ACC112 (cell line): ENCODE results near the gene GPS1.

Experiments used
- H2AFZ ChIP-seq: fragments of 200-600 bp; sonication (generic); one replicate; pipeline ENCODE4 v1.6.0; 2017; ENCODE audit warnings: antibody characterized with exemption, low read length; ENCODE audit not compliant: unreplicated experiment
- H3K27ac ChIP-seq: fragments of 200-600 bp; sonication (generic); 2 replicates; pipeline ENCODE4 v1.5.1; 2014; ENCODE audit warnings: low read depth, mild to moderate bottlenecking, antibody characterized with exemption, low read length, moderate library complexity
- H3K27me3 ChIP-seq: fragments of 200-600 bp; sonication (generic); 2 replicates; pipeline ENCODE4 v1.6.1; 2014; ENCODE audit warnings: mild to moderate bottlenecking, antibody characterized with exemption, low read length, moderate library complexity, mixed read lengths; ENCODE audit not compliant: insufficient read depth
- H3K36me3 ChIP-seq: fragments of 200-600 bp; sonication (generic); 2 replicates; pipeline ENCODE4 v1.6.1; 2016; ENCODE audit warnings: mild to moderate bottlenecking, antibody characterized with exemption, low read length, moderate library complexity, mixed read lengths; ENCODE audit not compliant: insufficient read depth
- H3K4me1 ChIP-seq: fragments of 200-600 bp; sonication (generic); one replicate; pipeline ENCODE4 v1.6.1; 2016; ENCODE audit warnings: low read length, mixed read lengths; ENCODE audit not compliant: insufficient read depth, unreplicated experiment, control insufficient read depth
- H3K4me3 ChIP-seq: fragments of 200-600 bp; sonication (generic); 2 replicates; pipeline ENCODE4 v1.5.1; 2014; ENCODE audit warnings: mild to moderate bottlenecking, low read depth, low read length
- H3K79me2 ChIP-seq: fragments of 200-600 bp; sonication (generic); one replicate; pipeline ENCODE4 v1.6.0; 2016; ENCODE audit warnings: low read length; ENCODE audit not compliant: control insufficient read depth, unreplicated experiment, insufficient read depth

GPS1 gene

GRCh38 chr17:82076018-82076784, 24.5 kb downstream of the GPS1 start:
- Histone ChIP-seq H3K36me3 (peaks cover 10% of the 10 kb centered on the region; the same call in 1 of the 2 replicates), H2AFZ (no peak overlapping the region), H3K27me3 (no peaks in the 10 kb centered on the region), H3K27ac (no peak overlapping the region), H3K4me3 (no peak overlapping the region), H3K79me2 (no peaks in the 10 kb centered on the region), H3K4me1 (no peaks in the 10 kb centered on the region)

GRCh38 chr17:82076785-82077591, 25.3 kb downstream of the GPS1 start:
- H3K4me1 ChIP-seq: no peaks in the 10 kb centered on the region
- peaks cover 10% of the 10 kb centered on the region; the same call in 1 of the 2 replicates for H3K36me3 ChIP-seq
- H3K27ac ChIP-seq: no peak overlapping the region
- H3K27me3 ChIP-seq: no peaks in the 10 kb centered on the region
- no peak overlapping the region for H2AFZ ChIP-seq
- H3K4me3 ChIP-seq: no peak overlapping the region
- no peaks in the 10 kb centered on the region for H3K79me2 ChIP-seq

GRCh38 chr17:82077617-82078358, 26.1 kb downstream of the GPS1 start:
- H3K79me2 ChIP-seq: no peaks in the 10 kb centered on the region
- H3K4me3 ChIP-seq: no peak overlapping the region
- H3K36me3 ChIP-seq: peaks cover 10% of the 10 kb centered on the region; the same call in 1 of the 2 replicates
- no peaks in the 10 kb centered on the region for H3K27me3 ChIP-seq
- no peak overlapping the region for H2AFZ ChIP-seq
- no peaks in the 10 kb centered on the region for H3K4me1 ChIP-seq
- no peak overlapping the region for H3K27ac ChIP-seq

GRCh38 chr17:82078433-82078832, 26.7 kb downstream of the GPS1 start:
- Histone ChIP-seq H3K4me1 (no peaks in the 10 kb centered on the region), H3K79me2 (no peaks in the 10 kb centered on the region), H3K27me3 (no peaks in the 10 kb centered on the region), H3K36me3 (peaks cover 14% of the 10 kb centered on the region; the same call in 1 of the 2 replicates), H3K4me3 (no peak overlapping the region), H2AFZ (no peak overlapping the region), H3K27ac (no peak overlapping the region)

GRCh38 chr17:82079001-82079677, 27.4 kb downstream of the GPS1 start:
- Histone ChIP-seq H3K4me1 (no peaks in the 10 kb centered on the region), H3K27ac (no peak overlapping the region), H3K36me3 (peaks cover 18% of the 10 kb centered on the region; the same call in 1 of the 2 replicates), H3K27me3 (no peaks in the 10 kb centered on the region), H3K4me3 (no peak overlapping the region), H3K79me2 (no peaks in the 10 kb centered on the region), H2AFZ (no peak overlapping the region)

GRCh38 chr17:82080048-82080788, 28.5 kb downstream of the GPS1 start:
- no peaks in the 10 kb centered on the region for H3K79me2 ChIP-seq
- no peak overlapping the region for H2AFZ ChIP-seq
- no peaks in the 10 kb centered on the region for H3K4me1 ChIP-seq
- H3K4me3 ChIP-seq: no peak overlapping the region
- peaks cover 22% of the 10 kb centered on the region; the same call in 1 of the 2 replicates for H3K36me3 ChIP-seq
- no peak overlapping the region for H3K27ac ChIP-seq
- H3K27me3 ChIP-seq: no peaks in the 10 kb centered on the region

GRCh38 chr17:82080789-82081464, 29.2 kb downstream of the GPS1 start:
- Histone ChIP-seq H3K27me3 (no peaks in the 10 kb centered on the region), H3K4me1 (no peaks in the 10 kb centered on the region), H3K79me2 (no peaks in the 10 kb centered on the region), H3K27ac (no peak overlapping the region), H2AFZ (no peak overlapping the region), H3K4me3 (no peak overlapping the region), H3K36me3 (peaks cover 22% of the 10 kb centered on the region; the same call in 1 of the 2 replicates)

- no peak overlapping the region for H2AFZ ChIP-seq
- H3K4me1 ChIP-seq: no peaks in the 10 kb centered on the region
- no peak overlapping the region for H3K4me3 ChIP-seq
- no peak overlapping the region for H3K27ac ChIP-seq
- H3K79me2 ChIP-seq: no peaks in the 10 kb centered on the region
- H3K27me3 ChIP-seq: no peaks in the 10 kb centered on the region
- peaks cover 22% of the 10 kb centered on the region; the same call in 1 of the 2 replicates for H3K36me3 ChIP-seq
Measured at GRCh38 chr17:82081546-82081945, 29.8 kb downstream of the GPS1 start.

- Histone ChIP-seq H3K27ac (no peak overlapping the region), H3K4me1 (no peaks in the 10 kb centered on the region), H2AFZ (no peak overlapping the region), H3K36me3 (peaks cover 22% of the 10 kb centered on the region; the same call in 1 of the 2 replicates), H3K79me2 (no peaks in the 10 kb centered on the region), H3K4me3 (no peak overlapping the region), H3K27me3 (no peaks in the 10 kb centered on the region)
Measured at GRCh38 chr17:82081966-82082365, 30.3 kb downstream of the GPS1 start.
